ENCODE results near the gene RPS6KA5. TPM values are rescaled to one million over a fixed set of nuclear protein-coding genes. Genes with fewer than 3 reads are reported as not detected.

RPS6KA5 gene
- polyA plus RNA-seq, 2 of the 4 experiments (the other 2 are of a cell fraction): 2.2 to 4.1 TPM

DNA sequence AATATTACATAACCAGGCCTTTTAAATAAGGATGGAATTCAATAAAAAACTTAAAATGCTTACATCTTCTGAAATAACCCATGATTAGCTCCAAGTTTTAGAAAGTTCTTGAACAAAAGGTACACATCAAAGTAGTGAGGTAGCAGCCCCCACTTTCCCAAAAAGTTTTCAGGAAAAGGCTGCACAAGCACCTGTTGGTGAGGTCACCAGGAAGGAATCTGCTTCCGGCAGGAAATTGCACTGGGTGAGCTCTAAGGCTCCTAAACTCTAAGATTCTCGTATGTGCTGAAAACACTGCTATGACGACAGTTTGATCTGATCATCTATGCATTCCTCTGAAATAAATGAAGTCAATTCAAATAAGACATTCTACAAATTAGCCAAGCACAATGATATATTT is 210.0 kb downstream of the RPS6KA5 start:
- CTCF ChIA-PET: interaction anchor here (1.2 to 1.5 kb wide), 2 partner anchors 15 to 35 kb away, joined by 3 to 4 read pairs; no protein-coding TSS in a partner anchor
- H3K4me3 ChIP-seq: no peak overlapping the region
- peak in 1 of 2 experiments; percentile 38; a peak in 1 of 6 replicates for ATAC-seq
- POLR2A ChIA-PET: no interaction called here
- H3K27ac ChIP-seq: no peak overlapping the region
- no peak for FAIRE-seq
- peaks cover 3% of the 10 kb centered on the region; the same call in 1 of the 3 replicates for H3K4me1 ChIP-seq
- TF ChIP-seq, protein P1, sequence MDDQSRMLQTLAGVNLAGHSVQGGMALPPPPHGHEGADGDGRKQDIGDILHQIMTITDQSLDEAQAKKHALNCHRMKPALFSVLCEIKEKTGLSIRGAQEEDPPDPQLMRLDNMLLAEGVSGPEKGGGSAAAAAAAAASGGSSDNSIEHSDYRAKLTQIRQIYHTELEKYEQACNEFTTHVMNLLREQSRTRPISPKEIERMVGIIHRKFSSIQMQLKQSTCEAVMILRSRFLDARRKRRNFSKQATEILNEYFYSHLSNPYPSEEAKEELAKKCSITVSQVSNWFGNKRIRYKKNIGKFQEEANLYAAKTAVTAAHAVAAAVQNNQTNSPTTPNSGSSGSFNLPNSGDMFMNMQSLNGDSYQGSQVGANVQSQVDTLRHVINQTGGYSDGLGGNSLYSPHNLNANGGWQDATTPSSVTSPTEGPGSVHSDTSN (IDR thresholded peaks at IDR 0.05): no peak
- TF ChIP-seq RARB (CRISPR knock-in tag; IDR thresholded peaks at IDR 0.05) (no peak), FOXS1 (CRISPR knock-in tag; IDR thresholded peaks at IDR 0.05) (no peak), RCOR1 (IDR thresholded peaks at IDR 0.05; ENCODE audit: low read depth, low read length) (no peak), HEYL (CRISPR knock-in tag; IDR thresholded peaks at IDR 0.05) (no peak), RNF2 (IDR thresholded peaks at IDR 0.05; ENCODE audit: borderline replicate concordance, low read depth) (no peak), MYC (IDR thresholded peaks at IDR 0.05; ENCODE audit: borderline replicate concordance, low read length) (no peak), SMC3 (IDR thresholded peaks at IDR 0.05) (no peak), ZSCAN20 (CRISPR knock-in tag; IDR thresholded peaks at IDR 0.05) (no peak), JUNB (IDR thresholded peaks at IDR 0.05) (no peak), ESRRA (IDR thresholded peaks at IDR 0.05; ENCODE audit: borderline replicate concordance, low read length) (no peak), CBX8 (IDR thresholded peaks at IDR 0.05) (no peak), HOXA7 (CRISPR knock-in tag; IDR thresholded peaks at IDR 0.05) (no peak), GATA3 (IDR thresholded peaks at IDR 0.05; ENCODE audit: borderline replicate concordance) (no peak), EP300 (IDR thresholded peaks at IDR 0.05) (no peak)
- TF ChIP-seq, protein P2, sequence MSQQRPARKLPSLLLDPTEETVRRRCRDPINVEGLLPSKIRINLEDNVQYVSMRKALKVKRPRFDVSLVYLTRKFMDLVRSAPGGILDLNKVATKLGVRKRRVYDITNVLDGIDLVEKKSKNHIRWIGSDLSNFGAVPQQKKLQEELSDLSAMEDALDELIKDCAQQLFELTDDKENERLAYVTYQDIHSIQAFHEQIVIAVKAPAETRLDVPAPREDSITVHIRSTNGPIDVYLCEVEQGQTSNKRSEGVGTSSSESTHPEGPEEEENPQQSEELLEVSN (IDR thresholded peaks at IDR 0.05; ENCODE audit: borderline replicate concordance, low read depth): no peak
- TF ChIP-seq, protein P3, sequence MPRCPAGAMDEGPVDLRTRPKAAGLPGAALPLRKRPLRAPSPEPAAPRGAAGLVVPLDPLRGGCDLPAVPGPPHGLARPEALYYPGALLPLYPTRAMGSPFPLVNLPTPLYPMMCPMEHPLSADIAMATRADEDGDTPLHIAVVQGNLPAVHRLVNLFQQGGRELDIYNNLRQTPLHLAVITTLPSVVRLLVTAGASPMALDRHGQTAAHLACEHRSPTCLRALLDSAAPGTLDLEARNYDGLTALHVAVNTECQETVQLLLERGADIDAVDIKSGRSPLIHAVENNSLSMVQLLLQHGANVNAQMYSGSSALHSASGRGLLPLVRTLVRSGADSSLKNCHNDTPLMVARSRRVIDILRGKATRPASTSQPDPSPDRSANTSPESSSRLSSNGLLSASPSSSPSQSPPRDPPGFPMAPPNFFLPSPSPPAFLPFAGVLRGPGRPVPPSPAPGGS (IDR thresholded peaks at IDR 0.05): no peak
- TF ChIP-seq, protein P4, sequence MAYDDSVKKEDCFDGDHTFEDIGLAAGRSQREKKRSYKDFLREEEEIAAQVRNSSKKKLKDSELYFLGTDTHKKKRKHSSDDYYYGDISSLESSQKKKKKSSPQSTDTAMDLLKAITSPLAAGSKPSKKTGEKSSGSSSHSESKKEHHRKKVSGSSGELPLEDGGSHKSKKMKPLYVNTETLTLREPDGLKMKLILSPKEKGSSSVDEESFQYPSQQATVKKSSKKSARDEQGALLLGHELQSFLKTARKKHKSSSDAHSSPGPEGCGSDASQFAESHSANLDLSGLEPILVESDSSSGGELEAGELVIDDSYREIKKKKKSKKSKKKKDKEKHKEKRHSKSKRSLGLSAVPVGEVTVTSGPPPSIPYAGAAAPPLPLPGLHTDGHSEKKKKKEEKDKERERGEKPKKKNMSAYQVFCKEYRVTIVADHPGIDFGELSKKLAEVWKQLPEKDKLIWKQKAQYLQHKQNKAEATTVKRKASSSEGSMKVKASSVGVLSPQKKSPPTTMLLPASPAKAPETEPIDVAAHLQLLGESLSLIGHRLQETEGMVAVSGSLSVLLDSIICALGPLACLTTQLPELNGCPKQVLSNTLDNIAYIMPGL (CRISPR knock-in tag; IDR thresholded peaks at IDR 0.05; ENCODE audit: borderline replicate concordance): no peak
- H3K9me3 ChIP-seq: no peaks in the 10 kb centered on the region
- DNase-seq (ENCODE audit: low read depth in 1 of 2, low spot score in 1 of 2): no peak
- 65% methylated on average over 3 of the region's 3 CpGs for WGBS (ENCODE audit: missing lambda C conversion rate)
- H3K4me2 ChIP-seq: 0 out of 3 replicates have a peak overlapping the region, but pooled peaks have one; percentile 22

DNA sequence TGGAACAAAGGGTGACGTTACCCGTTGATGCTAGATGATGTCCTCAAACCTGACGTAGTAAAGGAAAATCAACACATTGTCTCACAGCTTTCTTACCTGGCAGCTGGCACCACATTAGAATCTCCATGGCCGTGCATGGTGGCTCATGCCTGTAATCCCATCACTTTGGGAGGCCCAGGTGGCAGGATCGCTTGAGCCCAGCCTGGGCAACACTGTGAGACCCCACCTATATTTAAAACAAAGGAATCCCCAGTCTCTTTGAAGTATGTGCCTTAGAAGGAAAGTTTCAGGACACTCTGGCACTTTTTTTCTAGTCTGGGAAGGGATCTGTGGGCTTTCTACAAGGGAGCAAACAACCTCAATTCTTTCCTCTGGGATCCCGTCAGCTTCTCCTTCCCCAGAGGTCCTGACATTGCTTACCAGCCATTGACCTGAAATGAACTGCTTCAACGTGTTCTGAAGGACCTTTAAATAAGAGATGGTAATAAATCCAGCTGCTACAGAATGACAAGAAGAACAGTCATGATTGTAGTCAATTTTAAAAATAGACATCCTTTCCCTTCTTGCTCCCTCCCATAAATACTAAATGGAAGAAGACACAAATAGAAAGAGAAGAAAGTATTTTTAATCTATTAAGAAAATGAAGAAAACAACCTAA is 210.5 kb downstream of the RPS6KA5 start:
- Histone ChIP-seq H3K4me2 (no peak overlapping the region), H3K27ac (no peak overlapping the region), H3K4me1 (peaks cover 3% of the 10 kb centered on the region; the same call in 1 of the 3 replicates), H3K4me3 (no peak overlapping the region), H3K9me3 (no peaks in the 10 kb centered on the region)
- ChIA-PET POLR2A (no interaction called here), CTCF (interaction anchor here (1.2 to 1.5 kb wide), 3 partner anchors 16 to 90 kb away, joined by 3 to 4 read pairs (median 4); no protein-coding TSS in a partner anchor)
- ATAC-seq (no peak), FAIRE-seq (no peak), DNase-seq (ENCODE audit: low read depth in 1 of 2, low spot score in 1 of 2) (no peak)
- WGBS (ENCODE audit: missing lambda C conversion rate): 73% methylated on average over 7 of the region's 7 CpGs
- TF ChIP-seq FOSL2 (IDR thresholded peaks at IDR 0.05): no peak
- TF ChIP-seq FOSL2 (CRISPR knock-in tag; IDR thresholded peaks at IDR 0.05): no peak
- TF ChIP-seq MAFK (IDR thresholded peaks at IDR 0.05; ENCODE audit: partially characterized antibody): no peak
- TF ChIP-seq JUNB (IDR thresholded peaks at IDR 0.05): no peak
- no peak for TF ChIP-seq JUN (IDR thresholded peaks at IDR 0.05)
- no peak for TF ChIP-seq FOXS1 (CRISPR knock-in tag; IDR thresholded peaks at IDR 0.05)
